ENCODE data around the gene DGKB.

DNA sequence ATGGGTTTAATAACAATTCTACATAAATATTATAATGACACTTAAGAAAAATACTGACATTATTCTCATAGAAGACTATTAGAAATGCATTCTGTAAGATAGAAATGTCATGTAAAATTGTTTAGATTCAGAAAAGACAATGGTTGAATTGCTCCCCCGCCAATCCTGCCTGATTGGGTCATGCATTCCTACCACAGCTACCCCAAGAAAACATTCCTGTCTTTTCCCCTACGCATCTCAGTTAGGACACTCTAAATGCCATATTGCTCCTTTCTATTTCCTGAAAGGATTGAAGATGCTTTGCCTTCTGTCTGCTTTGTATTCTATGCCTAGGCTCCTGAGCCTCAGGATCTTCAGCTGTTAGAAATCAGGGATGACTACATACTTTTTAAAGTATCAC is 109.4 kb downstream of the DGKB start:
- TF ChIP-seq YY1 (IDR thresholded peaks at IDR 0.05; ENCODE audit: insufficient read depth, insufficient read length) (no peak), ZNF274 (IDR thresholded peaks at IDR 0.05; ENCODE audit: low read depth, low read length) (no peak)

All from NT2/D1 (cell line).